Keratinocyte (primary cell): ENCODE measurements around the gene YDJC.

ENCODE experiments used
- CTCF ChIP-seq, 3 experiments: IDR thresholded peaks in 1 of 3; conservative IDR thresholded peaks in 1 of 3; optimal IDR thresholded peaks in 1 of 3; 2 replicates in 2 of 3; 3 replicates in 1 of 3; pipeline versions ENCODE3 to v1.5.1; 2011; ENCODE audit warnings: low read length in 3 of 3, mild to moderate bottlenecking in 3 of 3, moderate library complexity in 2 of 3, control low read depth in 1 of 3, inconsistent platforms in 1 of 3; ENCODE audit not compliant: insufficient read depth in 2 of 3; ENCODE audit errors: extremely low read depth in 1 of 3
- EZH2 ChIP-seq: IDR thresholded peaks from one replicate; pipeline ENCODE4 v1.6.1; 2012; ENCODE audit warnings: inconsistent platforms, mild to moderate bottlenecking, low read length, moderate library complexity

- TF ChIP-seq CTCF (optimal IDR thresholded peaks at IDR 0.05 in 1 of 3, IDR thresholded peaks at IDR 0.05 in 1 of 3, conservative IDR thresholded peaks at IDR 0.05 in 1 of 3; ENCODE audit: extremely low read depth in 1 of 3, insufficient read depth in 2 of 3, low read length in 3 of 3) (no peak), EZH2 (no peak)
Measured at GRCh38 chr22:21657020-21657359, 27.2 kb upstream of the YDJC start.
